NCI-H510A (cell line): ENCODE data around the gene TGFB1.
A peak's percentile ranks its signal among the peaks of the same experiment; 100 is the strongest.

Source experiments
- DNase-seq: peaks from one replicate; lab custom pipeline; 2025; lab: John Stamatoyannopoulos, UW

TGFB1 gene

GRCh38 chr19:41321204-41321599 lies 32.5 kb downstream of the TGFB1 start:
- no peak for DNase-seq

GRCh38 chr19:41320568-41320967 lies 33.2 kb downstream of the TGFB1 start:
- DNase-seq, result no peak

- no peak for DNase-seq
Measured at GRCh38 chr19:41320185-41320518, 33.6 kb downstream of the TGFB1 start.

GRCh38 chr19:41319500-41320184 lies 34.1 kb downstream of the TGFB1 start:
- no peak for DNase-seq

- no peak for DNase-seq
Measured at GRCh38 chr19:41318696-41319499, 34.8 kb downstream of the TGFB1 start.

- DNase-seq, result no peak
Measured at GRCh38 chr19:41316306-41316920, 37.3 kb downstream of the TGFB1 start.

- DNase-seq, result no peak
Measured at GRCh38 chr19:41311613-41312012, 42.1 kb downstream of the TGFB1 start.

GRCh38 chr19:41311072-41311471 lies 42.6 kb downstream of the TGFB1 start:
- DNase-seq, result no peak

- peak; percentile 77 for DNase-seq
Measured at GRCh38 chr19:41310033-41310831, 43.5 kb downstream of the TGFB1 start, which contains the start of gene CCDC97. Gene CCDC97, plus strand, starts transcription at chr19:41310172. Its CDS starts 139 bp downstream, at chr19:41310311.

- DNase-seq, result no peak
Measured at GRCh38 chr19:41309180-41310032, 44.3 kb downstream of the TGFB1 start.

GRCh38 chr19:41308450-41309179 lies 45.1 kb downstream of the TGFB1 start:
- DNase-seq, result peak; percentile 32

- no peak for DNase-seq
Measured at GRCh38 chr19:41307954-41308449, 45.7 kb downstream of the TGFB1 start.

- DNase-seq, result no peak
Measured at GRCh38 chr19:41307090-41307875, 46.4 kb downstream of the TGFB1 start.

GRCh38 chr19:41305927-41306793 lies 47.6 kb downstream of the TGFB1 start:
- DNase-seq, result no peak

- DNase-seq, result no peak
Measured at GRCh38 chr19:41304706-41305483, 48.8 kb downstream of the TGFB1 start.

- DNase-seq, result no peak
Measured at GRCh38 chr19:41303954-41304353, 49.8 kb downstream of the TGFB1 start.

- no peak for DNase-seq
Measured at GRCh38 chr19:41302624-41303351, 50.9 kb downstream of the TGFB1 start.
